Measurements from ENCODE around the gene HEATR5A. TPM values are rescaled to one million over a fixed set of nuclear protein-coding genes. Genes with fewer than 3 reads are reported as not detected.

HEATR5A gene
- total RNA-seq, 1 experiment from 2014 or later = 12.7 TPM

DNA sequence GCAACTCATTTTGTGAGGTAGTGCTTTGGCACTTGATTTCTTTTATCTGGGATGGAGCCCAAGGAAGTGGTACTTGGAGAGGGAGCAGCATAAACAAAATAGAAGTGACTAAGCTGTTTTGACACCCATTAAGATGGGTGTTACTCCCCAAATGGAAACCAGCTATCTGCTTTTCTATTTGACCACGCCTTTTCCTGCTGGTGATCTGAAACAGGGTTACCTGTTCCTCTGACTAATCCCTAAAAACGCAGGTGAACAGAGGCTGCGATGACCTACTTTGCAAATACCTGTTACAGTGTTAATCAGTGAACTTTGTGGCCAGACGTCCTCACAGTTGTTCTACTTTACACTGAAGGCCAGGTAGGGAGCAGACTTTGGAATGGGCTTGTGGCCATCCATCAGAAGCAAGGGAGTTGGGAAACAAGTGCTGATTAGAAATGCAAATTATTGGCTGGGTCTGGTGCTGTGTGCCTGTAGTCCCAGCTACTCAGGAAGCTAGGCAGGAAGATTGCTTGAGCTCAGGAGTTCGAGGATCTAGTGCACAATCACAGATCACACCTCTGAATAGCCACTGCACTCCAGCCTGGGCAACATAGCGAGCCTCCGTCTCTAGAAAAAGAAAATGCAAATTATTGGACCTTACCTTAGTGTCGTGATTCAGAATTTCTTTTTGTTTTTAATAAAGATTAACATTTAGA is 154.5 kb downstream of the HEATR5A start:
- Histone ChIP-seq H3K4me2 (ENCODE audit: low read length) (peak overlapping the region; percentile 42), H3F3A (ENCODE audit: low read length, unreplicated experiment) (no peaks in the 10 kb centered on the region), H4K20me1 (ENCODE audit: low read length) (no peaks in the 10 kb centered on the region), H2AFZ (ENCODE audit: low read length) (peak overlapping the region; percentile 35; the same call in 1 of the 2 replicates), H3K4me3 (ENCODE audit: low read length) (no peak overlapping the region), H3K9ac (ENCODE audit: low read length) (no peak overlapping the region), H3K27ac (ENCODE audit: low read length) (peak overlapping the region; percentile 14; the same call in 1 of the 2 replicates), H3K4me1 (ENCODE audit: insufficient read depth, low read length) (peaks cover 44% of the 10 kb centered on the region), H3K9me2 (replicated peaks; ENCODE audit: low read length) (no peaks in the 10 kb centered on the region), H3K36me3 (ENCODE audit: low read depth, low read length) (0 out of 2 replicates have a peak, but pooled peaks cover 3% of the 10 kb centered on the region), H3K27me3 (ENCODE audit: low read length) (no peaks in the 10 kb centered on the region), H3K9me3 (ENCODE audit: low read length) (peaks cover 4% of the 10 kb centered on the region; the same call in 1 of the 2 replicates), H3K79me2 (ENCODE audit: low read length) (no peaks in the 10 kb centered on the region)
- DNase-seq (peak; percentile 77), ATAC-seq (peak; percentile 16)
- BruUV-seq (replicated peaks) = TSS peak; percentile 27
- ChIA-PET POLR2A (ENCODE audit: unreplicated experiment) (no interaction called here), CTCF (no interaction called here)
- intact Hi-C loops (cut with micrococcal nuclease) = no loop called here
- TF ChIP-seq, protein P1, sequence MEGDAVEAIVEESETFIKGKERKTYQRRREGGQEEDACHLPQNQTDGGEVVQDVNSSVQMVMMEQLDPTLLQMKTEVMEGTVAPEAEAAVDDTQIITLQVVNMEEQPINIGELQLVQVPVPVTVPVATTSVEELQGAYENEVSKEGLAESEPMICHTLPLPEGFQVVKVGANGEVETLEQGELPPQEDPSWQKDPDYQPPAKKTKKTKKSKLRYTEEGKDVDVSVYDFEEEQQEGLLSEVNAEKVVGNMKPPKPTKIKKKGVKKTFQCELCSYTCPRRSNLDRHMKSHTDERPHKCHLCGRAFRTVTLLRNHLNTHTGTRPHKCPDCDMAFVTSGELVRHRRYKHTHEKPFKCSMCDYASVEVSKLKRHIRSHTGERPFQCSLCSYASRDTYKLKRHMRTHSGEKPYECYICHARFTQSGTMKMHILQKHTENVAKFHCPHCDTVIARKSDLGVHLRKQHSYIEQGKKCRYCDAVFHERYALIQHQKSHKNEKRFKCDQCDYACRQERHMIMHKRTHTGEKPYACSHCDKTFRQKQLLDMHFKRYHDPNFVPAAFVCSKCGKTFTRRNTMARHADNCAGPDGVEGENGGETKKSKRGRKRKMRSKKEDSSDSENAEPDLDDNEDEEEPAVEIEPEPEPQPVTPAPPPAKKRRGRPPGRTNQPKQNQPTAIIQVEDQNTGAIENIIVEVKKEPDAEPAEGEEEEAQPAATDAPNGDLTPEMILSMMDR (conservative IDR thresholded peaks at IDR 0.05; ENCODE audit: low read depth, low read length) = no peak
- TF ChIP-seq EZH2phosphoT487 (IDR thresholded peaks at IDR 0.05; ENCODE audit: borderline replicate concordance, low read length) (no peak), EZH2 (IDR thresholded peaks at IDR 0.05; ENCODE audit: low read length, unreplicated experiment) (no peak)

DNA sequence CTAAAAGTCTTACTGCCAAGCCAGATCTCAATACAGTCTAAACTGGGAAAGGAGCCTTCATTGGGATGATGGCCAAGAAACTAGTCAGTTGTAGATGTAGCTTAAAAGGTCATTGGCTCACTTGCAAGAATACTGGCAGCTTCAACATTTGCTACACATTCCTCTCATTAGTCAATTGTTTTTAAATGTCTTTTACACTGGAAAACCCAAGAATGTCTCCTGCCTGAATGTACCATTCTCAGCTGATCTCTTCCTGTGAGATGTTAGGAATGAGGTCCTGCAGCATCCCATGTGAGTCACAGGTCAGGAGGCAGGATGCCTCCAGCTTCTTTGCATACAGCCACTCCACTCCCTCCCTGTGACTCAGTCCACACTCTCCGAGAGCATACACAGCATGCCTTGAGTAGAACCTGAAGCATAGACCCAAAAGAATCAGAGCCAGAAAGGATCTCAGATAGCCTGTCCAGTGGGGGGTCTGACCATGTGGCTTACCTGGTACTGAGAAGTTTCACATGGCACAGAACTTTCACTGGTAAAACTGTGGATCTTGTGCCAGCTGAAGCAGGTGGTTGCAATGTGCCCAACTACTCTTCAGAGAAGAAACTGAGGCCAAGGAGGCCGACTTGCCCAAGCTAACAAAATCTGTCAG is 156.7 kb downstream of the HEATR5A start:
- peak; percentile 97 for DNase-seq
- ATAC-seq = peak; percentile 99
- H3K36me3 ChIP-seq (ENCODE audit: low read depth, low read length) = no peaks in the 10 kb centered on the region
- H3K79me2 ChIP-seq (ENCODE audit: low read length) = no peaks in the 10 kb centered on the region
- no peaks in the 10 kb centered on the region for H4K20me1 ChIP-seq (ENCODE audit: low read length)
- H2AFZ ChIP-seq (ENCODE audit: low read length) = no peak overlapping the region
- peaks cover 44% of the 10 kb centered on the region for H3K4me1 ChIP-seq (ENCODE audit: insufficient read depth, low read length)
- BruUV-seq (replicated peaks) = no TSS peak
- peak overlapping the region; percentile 28 for H3K4me2 ChIP-seq (ENCODE audit: low read length)
- intact Hi-C loops (cut with micrococcal nuclease) = loop anchor here (1.0 kb wide), 1 partner anchor 34 kb away; no protein-coding TSS in a partner anchor
- no peaks in the 10 kb centered on the region for H3F3A ChIP-seq (ENCODE audit: low read length, unreplicated experiment)
- no peaks in the 10 kb centered on the region for H3K9me2 ChIP-seq (replicated peaks; ENCODE audit: low read length)
- CTCF ChIA-PET = interaction anchor here (0.7 to 1.2 kb wide), 2 partner anchors 56 to 63 kb away, joined by 3 to 6 read pairs; partner anchors contain the start of gene HECTD1
- H3K9ac ChIP-seq (ENCODE audit: low read length) = no peak overlapping the region
- TF ChIP-seq, protein P1 (conservative IDR thresholded peaks at IDR 0.05; ENCODE audit: low read depth, low read length) = no peak
- TF ChIP-seq EZH2 (IDR thresholded peaks at IDR 0.05; ENCODE audit: low read length, unreplicated experiment) = no peak
- TF ChIP-seq EZH2phosphoT487 (IDR thresholded peaks at IDR 0.05; ENCODE audit: borderline replicate concordance, low read length) = no peak
- POLR2A ChIA-PET (ENCODE audit: unreplicated experiment) = interaction anchor here (0.5 to 1.0 kb wide), 3 partner anchors 31 to 813 kb away, joined by 3 to 24 read pairs (median 3); partner anchors contain the start of gene HECTD1
- H3K9me3 ChIP-seq (ENCODE audit: low read length) = no peaks in the 10 kb centered on the region
- no peak overlapping the region for H3K4me3 ChIP-seq (ENCODE audit: low read length)
- H3K27ac ChIP-seq (ENCODE audit: low read length) = peak overlapping the region; percentile 51
- H3K27me3 ChIP-seq (ENCODE audit: low read length) = no peaks in the 10 kb centered on the region

All from PC-3 (cell line).